ENCODE measurements around the gene SETD2. TPM values are rescaled to one million over a fixed set of nuclear protein-coding genes. Genes with fewer than 3 reads are reported as not detected.
"Not testable (repeated sequence)": the region's sequence is repeated elsewhere in the genome, so short reads cannot be mapped to it uniquely, and the experiment has no call there.

Gene SETD2
- total and polyA plus RNA-seq, 7 donors = 12.0 to 72.6 (median 52.3) TPM

DNA sequence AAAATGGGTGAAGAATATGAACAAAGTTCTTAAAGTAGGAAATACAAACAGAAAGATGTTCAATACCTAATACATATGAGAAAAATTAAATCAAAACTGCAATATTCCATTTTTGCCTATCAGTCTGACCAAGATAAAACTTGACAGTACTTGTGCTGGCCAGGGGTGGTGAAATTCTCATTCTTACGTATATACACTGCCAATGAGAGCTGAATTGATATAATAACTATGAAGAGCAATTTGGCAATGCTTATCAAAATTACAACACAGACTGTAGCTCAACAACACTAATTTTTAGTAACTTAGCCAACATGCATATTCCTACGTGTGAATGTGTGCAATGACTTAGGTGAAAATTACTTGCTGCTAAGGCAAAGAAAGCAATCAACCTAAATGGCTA lies 90.2 kb downstream of the SETD2 start:
- no peaks in the 10 kb centered on the region for H3K9me3 ChIP-seq
- no peaks in the 10 kb centered on the region for H3K27me3 ChIP-seq
- no peak for DNase-seq
- H3K4me1 ChIP-seq = no peaks in the 10 kb centered on the region
- 87 to 88% methylated on average over 2 of the region's 2 CpGs for WGBS, 2 donors
- H3K4me3 ChIP-seq = no peak overlapping the region
- TF ChIP-seq POLR2AphosphoS5 (IDR thresholded peaks at IDR 0.05) (no peak), EP300 (IDR thresholded peaks at IDR 0.05) (no peak), POLR2A (IDR thresholded peaks at IDR 0.05) (no peak)
- TF ChIP-seq, protein P1, sequence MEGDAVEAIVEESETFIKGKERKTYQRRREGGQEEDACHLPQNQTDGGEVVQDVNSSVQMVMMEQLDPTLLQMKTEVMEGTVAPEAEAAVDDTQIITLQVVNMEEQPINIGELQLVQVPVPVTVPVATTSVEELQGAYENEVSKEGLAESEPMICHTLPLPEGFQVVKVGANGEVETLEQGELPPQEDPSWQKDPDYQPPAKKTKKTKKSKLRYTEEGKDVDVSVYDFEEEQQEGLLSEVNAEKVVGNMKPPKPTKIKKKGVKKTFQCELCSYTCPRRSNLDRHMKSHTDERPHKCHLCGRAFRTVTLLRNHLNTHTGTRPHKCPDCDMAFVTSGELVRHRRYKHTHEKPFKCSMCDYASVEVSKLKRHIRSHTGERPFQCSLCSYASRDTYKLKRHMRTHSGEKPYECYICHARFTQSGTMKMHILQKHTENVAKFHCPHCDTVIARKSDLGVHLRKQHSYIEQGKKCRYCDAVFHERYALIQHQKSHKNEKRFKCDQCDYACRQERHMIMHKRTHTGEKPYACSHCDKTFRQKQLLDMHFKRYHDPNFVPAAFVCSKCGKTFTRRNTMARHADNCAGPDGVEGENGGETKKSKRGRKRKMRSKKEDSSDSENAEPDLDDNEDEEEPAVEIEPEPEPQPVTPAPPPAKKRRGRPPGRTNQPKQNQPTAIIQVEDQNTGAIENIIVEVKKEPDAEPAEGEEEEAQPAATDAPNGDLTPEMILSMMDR (IDR thresholded peaks at IDR 0.05) = no peak
- H3K27ac ChIP-seq = no peak overlapping the region
- intact Hi-C loops (cut with DNase I) = no loop called here
- H3K36me3 ChIP-seq = peaks cover 0 to 28% (median 0%) of the 10 kb centered on the region in 4 donors

DNA sequence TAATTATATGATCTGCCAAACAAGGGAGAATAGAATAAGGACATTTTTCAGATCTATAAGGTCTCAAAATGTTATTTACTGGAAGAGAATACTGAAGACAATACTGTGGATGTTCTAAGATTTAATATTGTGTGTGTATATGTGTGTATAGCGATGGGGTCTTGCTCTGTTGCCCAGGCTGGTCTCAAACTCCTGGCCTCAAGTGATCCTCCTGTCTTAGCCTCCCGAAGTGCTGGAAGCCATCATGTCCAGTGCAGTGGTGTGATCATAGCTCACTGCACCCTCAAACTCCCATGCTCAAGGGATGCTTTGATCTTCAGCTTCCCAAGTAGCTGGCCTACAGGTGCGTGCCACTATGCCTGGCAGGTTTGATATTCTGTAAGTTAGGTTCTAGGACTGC lies 93.1 kb downstream of the SETD2 start:
- no peak for DNase-seq
- no peaks in the 10 kb centered on the region for H3K27me3 ChIP-seq
- no peaks in the 10 kb centered on the region for H3K4me1 ChIP-seq
- no peak overlapping the region for H3K27ac ChIP-seq
- H3K9me3 ChIP-seq = no peaks in the 10 kb centered on the region
- peaks cover 0 to 24% (median 0%) of the 10 kb centered on the region in 4 donors for H3K36me3 ChIP-seq
- intact Hi-C loops (cut with DNase I) = no loop called here
- WGBS, 2 donors = 95% methylated on average over 3 of the region's 3 CpGs
- TF ChIP-seq EP300 (IDR thresholded peaks at IDR 0.05) (no peak), POLR2A (IDR thresholded peaks at IDR 0.05) (no peak), POLR2AphosphoS5 (IDR thresholded peaks at IDR 0.05) (no peak)
- TF ChIP-seq, protein P1 (IDR thresholded peaks at IDR 0.05) = no peak
- H3K4me3 ChIP-seq = no peak overlapping the region

DNA sequence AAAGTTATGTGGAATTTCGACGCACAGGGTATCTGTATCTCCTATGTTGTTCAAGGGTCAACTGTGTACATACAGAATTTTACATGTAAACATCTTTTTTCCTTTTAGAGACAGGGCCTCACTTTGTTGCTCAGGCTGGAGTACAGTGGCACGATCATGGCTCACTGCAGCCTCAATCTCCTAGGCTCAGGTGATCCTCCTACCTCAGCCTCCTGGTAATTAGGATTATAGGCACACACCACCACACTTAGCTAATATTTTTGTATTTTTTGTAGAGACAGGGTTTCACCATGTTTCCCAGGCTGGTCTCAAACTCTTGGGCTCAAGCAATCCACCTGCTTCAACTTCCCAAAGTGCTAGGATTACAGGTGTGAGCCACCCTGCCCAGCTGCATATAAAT lies 97.7 kb downstream of the SETD2 start:
- H3K4me1 ChIP-seq; DNase-seq; intact Hi-C loops (cut with DNase I); H3K27me3 ChIP-seq; H3K4me3 ChIP-seq; H3K27ac ChIP-seq; H3K9me3 ChIP-seq: not testable (repeated sequence)
- H3K36me3 ChIP-seq = peaks cover 0 to 50% (median 4%) of the 10 kb centered on the region in 4 donors
- 96 to 98% methylated on average over 3 of the region's 3 CpGs for WGBS, 2 donors

DNA sequence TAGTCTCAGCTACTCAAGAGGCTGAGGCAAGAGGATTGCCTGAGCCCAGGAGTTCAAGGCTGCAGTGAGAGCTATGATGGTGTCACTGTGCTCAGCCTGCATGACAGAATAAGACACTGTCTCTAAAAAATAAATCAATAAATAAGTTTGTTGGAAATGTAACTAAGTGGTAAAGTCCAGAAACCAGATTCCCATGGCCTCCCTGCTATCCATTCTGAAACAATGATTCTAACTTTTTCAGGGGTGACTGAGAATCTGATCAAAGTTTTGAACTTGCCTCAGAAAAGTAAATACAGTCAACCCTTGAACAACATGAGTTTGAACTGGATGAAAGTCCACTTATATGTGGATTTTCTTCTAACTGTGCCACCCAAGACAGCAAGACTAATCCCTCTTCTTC lies 98.2 kb downstream of the SETD2 start:
- no peaks in the 10 kb centered on the region for H3K9me3 ChIP-seq
- peaks cover 0 to 53% (median 4%) of the 10 kb centered on the region in 4 donors for H3K36me3 ChIP-seq
- H3K27ac ChIP-seq = no peak overlapping the region
- H3K4me3 ChIP-seq = no peak overlapping the region
- intact Hi-C loops (cut with DNase I) = no loop called here
- no peaks in the 10 kb centered on the region for H3K4me1 ChIP-seq
- H3K27me3 ChIP-seq = no peaks in the 10 kb centered on the region
- TF ChIP-seq POLR2A (IDR thresholded peaks at IDR 0.05) (no peak), EP300 (IDR thresholded peaks at IDR 0.05) (no peak), POLR2AphosphoS5 (IDR thresholded peaks at IDR 0.05) (no peak)
- TF ChIP-seq, protein P1 (IDR thresholded peaks at IDR 0.05) = no peak
- no peak for DNase-seq

DNA sequence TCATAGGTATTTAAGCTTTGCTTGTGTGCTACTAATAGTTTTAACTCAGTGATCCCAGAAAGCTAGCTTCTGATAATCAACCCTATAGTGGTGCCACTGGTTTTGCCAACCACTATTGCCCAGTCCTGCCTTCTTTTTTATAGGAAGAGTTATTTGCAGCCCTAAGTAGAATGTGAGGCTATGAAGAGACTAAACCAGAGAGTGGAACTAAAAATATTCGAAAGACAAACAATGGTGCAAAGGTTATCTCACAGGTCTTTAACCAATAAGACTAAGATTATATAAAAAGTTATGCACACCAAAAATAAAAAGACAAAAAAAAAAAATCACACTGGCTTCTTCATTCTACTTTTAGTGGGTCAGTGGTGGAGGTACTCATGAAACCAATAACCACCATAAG lies 98.9 kb downstream of the SETD2 start:
- Histone ChIP-seq H3K36me3 (peaks cover 0 to 55% (median 4%) of the 10 kb centered on the region in 4 donors), H3K27me3 (no peaks in the 10 kb centered on the region), H3K4me1 (no peaks in the 10 kb centered on the region), H3K4me3 (no peak overlapping the region), H3K9me3 (no peaks in the 10 kb centered on the region), H3K27ac (no peak overlapping the region)
- TF ChIP-seq EP300 (IDR thresholded peaks at IDR 0.05) = no peak
- no peak for TF ChIP-seq POLR2A (IDR thresholded peaks at IDR 0.05)
- no peak for TF ChIP-seq POLR2AphosphoS5 (IDR thresholded peaks at IDR 0.05)
- TF ChIP-seq, protein P1 (IDR thresholded peaks at IDR 0.05) = no peak
- intact Hi-C loops (cut with DNase I) = no loop called here
- 95 to 98% methylated on average over 1 of the region's 1 CpG for WGBS, 2 donors
- DNase-seq = no peak

All from sigmoid colon (tissue), 7 donors.